Endothelial cell of umbilical vein (primary cell): Measurements from ENCODE around the gene ADARB2.

Source experiments
- EZH2 ChIP-seq: IDR thresholded peaks from 2 replicates; pipeline ENCODE4 v1.6.1; 2012; ENCODE audit warnings: borderline replicate concordance, low read depth, mild to moderate bottlenecking, moderate library complexity, low read length, inconsistent platforms; ENCODE audit not compliant: severe bottlenecking
- FOS ChIP-seq: IDR thresholded peaks from 2 replicates; pipeline ENCODE4 v1.6.1; 2011; ENCODE audit warnings: mild to moderate bottlenecking, low read length, moderate library complexity, borderline replicate concordance; ENCODE audit not compliant: insufficient read depth
- GATA2 ChIP-seq: IDR thresholded peaks from 2 replicates; pipeline ENCODE4 v1.7.0; 2011; ENCODE audit warnings: low read depth, mild to moderate bottlenecking, moderate library complexity, mixed read lengths, low read length; ENCODE audit not compliant: insufficient read length, insufficient read depth
- JUN ChIP-seq: IDR thresholded peaks from 2 replicates; pipeline ENCODE4 v1.6.1; 2011; ENCODE audit warnings: borderline replicate concordance, low read depth; ENCODE audit not compliant: insufficient read length, insufficient read depth
- MYC ChIP-seq: IDR thresholded peaks from one replicate; pipeline ENCODE4 v1.6.1; 2011; ENCODE audit warnings: mild to moderate bottlenecking, low read depth, low read length
- POLR2A ChIP-seq: IDR thresholded peaks from 2 replicates; pipeline ENCODE4 v1.6.1; 2012; ENCODE audit warnings: low read depth, mild to moderate bottlenecking, control low read depth, low read length
- POLR2AphosphoS5 ChIP-seq: IDR thresholded peaks from 2 replicates; pipeline ENCODE4 v1.6.1; 2012; ENCODE audit warnings: low read depth, mild to moderate bottlenecking, control low read depth, low read length, moderate library complexity; ENCODE audit not compliant: insufficient read depth
- TF ChIP-seq, protein P1 (sequence below), 2 donors: IDR thresholded peaks; 1 replicate in 1 of 2; 2 replicates in 1 of 2; pipeline ENCODE4 v1.5.1; 2011; ENCODE audit warnings: low read length in 2 of 2, mild to moderate bottlenecking in 2 of 2, moderate library complexity in 2 of 2, control low read depth in 1 of 2, inconsistent platforms in 1 of 2, low read depth in 1 of 2; ENCODE audit not compliant: insufficient read depth in 1 of 2; ENCODE audit errors: extremely low read depth in 1 of 2
- TF ChIP-seq, protein P2 (sequence below): IDR thresholded peaks from 2 replicates; pipeline ENCODE4 v1.6.1; 2011; ENCODE audit not compliant: insufficient read depth, insufficient read length

- TF ChIP-seq, protein P1, sequence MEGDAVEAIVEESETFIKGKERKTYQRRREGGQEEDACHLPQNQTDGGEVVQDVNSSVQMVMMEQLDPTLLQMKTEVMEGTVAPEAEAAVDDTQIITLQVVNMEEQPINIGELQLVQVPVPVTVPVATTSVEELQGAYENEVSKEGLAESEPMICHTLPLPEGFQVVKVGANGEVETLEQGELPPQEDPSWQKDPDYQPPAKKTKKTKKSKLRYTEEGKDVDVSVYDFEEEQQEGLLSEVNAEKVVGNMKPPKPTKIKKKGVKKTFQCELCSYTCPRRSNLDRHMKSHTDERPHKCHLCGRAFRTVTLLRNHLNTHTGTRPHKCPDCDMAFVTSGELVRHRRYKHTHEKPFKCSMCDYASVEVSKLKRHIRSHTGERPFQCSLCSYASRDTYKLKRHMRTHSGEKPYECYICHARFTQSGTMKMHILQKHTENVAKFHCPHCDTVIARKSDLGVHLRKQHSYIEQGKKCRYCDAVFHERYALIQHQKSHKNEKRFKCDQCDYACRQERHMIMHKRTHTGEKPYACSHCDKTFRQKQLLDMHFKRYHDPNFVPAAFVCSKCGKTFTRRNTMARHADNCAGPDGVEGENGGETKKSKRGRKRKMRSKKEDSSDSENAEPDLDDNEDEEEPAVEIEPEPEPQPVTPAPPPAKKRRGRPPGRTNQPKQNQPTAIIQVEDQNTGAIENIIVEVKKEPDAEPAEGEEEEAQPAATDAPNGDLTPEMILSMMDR (IDR thresholded peaks at IDR 0.05; ENCODE audit: extremely low read depth in 1 of 2, insufficient read depth in 1 of 2, low read depth in 1 of 2, low read length in 2 of 2), result no peak
- TF ChIP-seq, protein P2, sequence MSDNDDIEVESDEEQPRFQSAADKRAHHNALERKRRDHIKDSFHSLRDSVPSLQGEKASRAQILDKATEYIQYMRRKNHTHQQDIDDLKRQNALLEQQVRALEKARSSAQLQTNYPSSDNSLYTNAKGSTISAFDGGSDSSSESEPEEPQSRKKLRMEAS, result no peak
- TF ChIP-seq MYC (no peak), POLR2AphosphoS5 (no peak), POLR2A (no peak), EZH2 (no peak), GATA2 (no peak), FOS (no peak), JUN (no peak)
Observed at GRCh38 chr10:1347525-1347924, 389.8 kb downstream of the ADARB2 start.
